Measurements from ENCODE around the gene LCN2.

DNA sequence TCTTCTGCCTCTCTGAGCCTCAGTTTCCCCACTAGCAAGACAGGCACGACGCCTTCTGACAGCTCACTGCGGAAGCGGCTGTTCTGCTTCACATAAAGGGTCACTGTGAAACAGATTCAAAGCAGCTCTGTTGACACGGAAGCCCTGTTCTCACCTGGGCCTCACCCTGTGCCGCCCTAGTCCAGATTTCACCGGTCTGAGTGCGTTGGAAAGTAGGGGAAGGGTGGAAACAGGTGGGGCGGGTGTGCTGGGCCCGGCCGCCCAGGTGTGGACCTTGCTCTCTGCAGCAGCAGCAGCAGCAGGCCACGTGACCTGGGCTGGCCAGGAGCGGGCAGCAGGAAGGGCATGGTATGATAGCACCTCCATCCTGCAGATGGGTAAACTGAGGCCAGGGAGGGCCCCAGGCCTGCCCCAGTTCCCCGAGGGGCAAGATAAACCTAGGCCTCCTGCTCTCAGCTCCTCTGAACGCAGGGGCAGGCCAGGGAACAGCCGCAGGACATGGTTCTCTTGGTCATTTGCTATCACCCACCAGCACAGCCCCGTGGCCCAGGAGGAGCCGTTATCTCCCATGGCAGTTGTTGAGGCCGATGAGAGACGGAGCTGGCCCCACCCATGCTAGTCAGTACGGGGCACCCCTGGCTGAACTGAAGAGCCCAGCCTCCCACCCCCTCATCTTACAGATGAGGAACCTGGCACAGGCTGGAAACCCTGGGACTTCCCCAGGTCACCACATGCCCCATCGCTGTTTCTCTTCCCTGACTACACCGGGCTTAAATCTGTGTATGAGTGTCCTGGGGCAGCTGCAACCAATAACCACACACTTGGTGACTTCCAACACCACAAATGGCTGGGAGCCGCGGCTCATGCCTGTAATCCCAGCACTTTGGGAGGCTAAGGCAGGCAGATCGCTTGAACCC, 33.8 kb upstream of the LCN2 start:
- TF ChIP-seq SIN3A (IDR thresholded peaks at IDR 0.05; ENCODE audit: borderline replicate concordance, insufficient read depth, low read length) (no peak), POLR2AphosphoS5 (IDR thresholded peaks at IDR 0.05; ENCODE audit: low read depth, low read length) (no peak), REST (IDR thresholded peaks at IDR 0.05; ENCODE audit: insufficient read depth in 1 of 2, low read depth in 2 of 2, low read length in 2 of 2) (no peak), TAF1 (IDR thresholded peaks at IDR 0.05; ENCODE audit: borderline replicate concordance, insufficient read depth, low read length) (no peak), FOXP2 (optimal IDR thresholded peaks at IDR 0.05; ENCODE audit: borderline replicate concordance, extremely low read depth, extremely low read length, insufficient read depth) (no peak)
